Stomach (tissue), 4 donors: ENCODE data around the gene IGSF6.

ENCODE experiments used
- POLR2A ChIP-seq, 4 donors: fragments of 450-650 bp; IDR thresholded peaks; one replicate each; pipeline ENCODE4 v1.6.1; 2016; ENCODE audit warnings: antibody characterized with exemption in 4 of 4, control low read depth in 2 of 4, mild to moderate bottlenecking in 1 of 4, moderate library complexity in 1 of 4
- POLR2AphosphoS5 ChIP-seq, 3 donors: sonication (generic); formaldehyde crosslinking; IDR thresholded peaks; one replicate each; pipeline ENCODE4 v1.6.1; 2016; ENCODE audit warnings: antibody characterized with exemption in 3 of 3
- TF ChIP-seq, protein P1 (sequence below), 7 experiments: fragments of 450-650 bp in 4 of 7; fragments of 200-600 bp in 3 of 7; sonication (generic) in 3 of 7; IDR thresholded peaks; one replicate each; pipeline ENCODE4 v1.5.1; 2016 to 2019; ENCODE audit warnings: antibody characterized with exemption in 7 of 7, control low read depth in 2 of 7, mild to moderate bottlenecking in 1 of 7

GRCh38 chr16:21643785-21644184 is 8.6 kb downstream of the IGSF6 start:
- TF ChIP-seq, protein P1, sequence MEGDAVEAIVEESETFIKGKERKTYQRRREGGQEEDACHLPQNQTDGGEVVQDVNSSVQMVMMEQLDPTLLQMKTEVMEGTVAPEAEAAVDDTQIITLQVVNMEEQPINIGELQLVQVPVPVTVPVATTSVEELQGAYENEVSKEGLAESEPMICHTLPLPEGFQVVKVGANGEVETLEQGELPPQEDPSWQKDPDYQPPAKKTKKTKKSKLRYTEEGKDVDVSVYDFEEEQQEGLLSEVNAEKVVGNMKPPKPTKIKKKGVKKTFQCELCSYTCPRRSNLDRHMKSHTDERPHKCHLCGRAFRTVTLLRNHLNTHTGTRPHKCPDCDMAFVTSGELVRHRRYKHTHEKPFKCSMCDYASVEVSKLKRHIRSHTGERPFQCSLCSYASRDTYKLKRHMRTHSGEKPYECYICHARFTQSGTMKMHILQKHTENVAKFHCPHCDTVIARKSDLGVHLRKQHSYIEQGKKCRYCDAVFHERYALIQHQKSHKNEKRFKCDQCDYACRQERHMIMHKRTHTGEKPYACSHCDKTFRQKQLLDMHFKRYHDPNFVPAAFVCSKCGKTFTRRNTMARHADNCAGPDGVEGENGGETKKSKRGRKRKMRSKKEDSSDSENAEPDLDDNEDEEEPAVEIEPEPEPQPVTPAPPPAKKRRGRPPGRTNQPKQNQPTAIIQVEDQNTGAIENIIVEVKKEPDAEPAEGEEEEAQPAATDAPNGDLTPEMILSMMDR (IDR thresholded peaks at IDR 0.05): no peak
- TF ChIP-seq POLR2A (IDR thresholded peaks at IDR 0.05) (no peak), POLR2AphosphoS5 (IDR thresholded peaks at IDR 0.05) (no peak)
